GM18909 (cell line): ENCODE measurements around the gene LHX3.

Experiments used
- ATAC-seq: cut with Tn5 transposase; IDR thresholded peaks from one replicate; pipeline ENCODE4 v1.9.1; 2021; ENCODE audit warnings: mild to moderate bottlenecking; ENCODE audit not compliant: unreplicated experiment, poor library complexity

Gene LHX3

DNA sequence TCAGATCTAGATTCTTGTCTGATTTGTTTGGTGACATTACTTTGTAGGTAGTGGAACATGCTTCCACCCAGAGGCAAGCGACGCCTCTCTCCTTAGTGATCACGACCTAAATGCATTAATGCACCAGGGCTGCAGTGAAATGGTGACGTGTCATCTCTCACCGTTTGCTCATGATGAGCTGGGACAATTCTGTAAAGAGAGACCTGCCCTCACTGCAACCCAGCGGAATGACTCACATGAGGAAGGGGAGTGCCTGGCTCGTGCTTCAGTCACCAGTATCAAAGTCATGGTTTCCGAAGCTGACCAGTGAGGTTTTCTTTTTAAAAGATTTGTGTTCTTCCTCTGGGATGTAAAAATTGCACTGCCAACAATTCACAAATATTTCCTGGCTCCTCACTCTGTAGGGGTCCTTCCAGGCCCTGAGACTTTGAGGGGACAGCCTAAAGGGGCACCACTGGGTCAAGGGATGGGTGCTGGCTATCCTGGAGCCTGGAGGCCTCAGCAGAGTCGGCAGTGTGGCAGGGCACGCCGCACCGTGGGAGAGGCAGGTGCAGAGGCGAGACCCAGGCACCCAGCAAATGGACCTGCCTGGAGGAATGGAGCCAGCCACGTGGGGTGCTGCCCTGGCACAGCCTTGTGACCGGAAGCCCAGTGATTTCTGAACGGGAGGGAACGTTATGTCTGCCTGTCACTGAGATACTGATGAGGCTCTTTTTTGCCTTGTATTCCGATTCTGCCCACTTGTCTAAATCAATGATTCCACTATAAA lies 23.4 kb upstream of the LHX3 start:
- ATAC-seq = no peak

DNA sequence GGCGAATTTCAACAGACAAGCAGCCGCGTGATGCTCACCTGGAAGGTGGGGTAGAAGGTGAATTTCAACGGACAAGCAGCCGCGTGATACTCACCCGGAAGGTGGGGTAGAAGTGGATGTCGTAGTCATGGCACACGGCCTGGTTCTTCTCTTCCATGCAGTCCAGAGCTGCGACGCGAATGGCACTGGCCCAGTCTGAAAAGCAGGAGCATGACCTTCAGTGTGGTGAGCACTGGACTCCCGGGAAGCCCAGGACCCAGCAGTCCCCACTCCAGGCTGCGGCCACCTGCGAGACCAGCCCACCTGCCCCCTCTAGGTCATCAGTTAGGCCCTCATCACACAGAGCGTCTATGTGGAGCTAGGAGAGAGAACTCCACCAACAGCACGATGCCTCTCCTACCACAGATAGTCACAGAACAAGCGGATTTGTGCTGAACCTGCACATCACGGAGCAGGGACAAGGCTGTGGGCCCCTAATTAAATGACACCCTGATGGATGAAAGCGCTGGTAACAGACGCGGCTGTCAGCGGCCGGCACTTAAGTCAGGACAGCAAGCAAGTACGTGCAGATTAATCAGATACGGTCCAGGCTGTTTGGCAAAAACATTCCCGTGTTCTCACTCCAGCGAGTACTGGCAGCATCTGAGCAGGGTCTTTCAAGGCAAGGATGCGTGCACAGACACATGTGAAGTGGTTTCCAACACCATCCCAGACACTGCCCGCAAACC lies 21.9 kb upstream of the LHX3 start:
- ATAC-seq = no peak

DNA sequence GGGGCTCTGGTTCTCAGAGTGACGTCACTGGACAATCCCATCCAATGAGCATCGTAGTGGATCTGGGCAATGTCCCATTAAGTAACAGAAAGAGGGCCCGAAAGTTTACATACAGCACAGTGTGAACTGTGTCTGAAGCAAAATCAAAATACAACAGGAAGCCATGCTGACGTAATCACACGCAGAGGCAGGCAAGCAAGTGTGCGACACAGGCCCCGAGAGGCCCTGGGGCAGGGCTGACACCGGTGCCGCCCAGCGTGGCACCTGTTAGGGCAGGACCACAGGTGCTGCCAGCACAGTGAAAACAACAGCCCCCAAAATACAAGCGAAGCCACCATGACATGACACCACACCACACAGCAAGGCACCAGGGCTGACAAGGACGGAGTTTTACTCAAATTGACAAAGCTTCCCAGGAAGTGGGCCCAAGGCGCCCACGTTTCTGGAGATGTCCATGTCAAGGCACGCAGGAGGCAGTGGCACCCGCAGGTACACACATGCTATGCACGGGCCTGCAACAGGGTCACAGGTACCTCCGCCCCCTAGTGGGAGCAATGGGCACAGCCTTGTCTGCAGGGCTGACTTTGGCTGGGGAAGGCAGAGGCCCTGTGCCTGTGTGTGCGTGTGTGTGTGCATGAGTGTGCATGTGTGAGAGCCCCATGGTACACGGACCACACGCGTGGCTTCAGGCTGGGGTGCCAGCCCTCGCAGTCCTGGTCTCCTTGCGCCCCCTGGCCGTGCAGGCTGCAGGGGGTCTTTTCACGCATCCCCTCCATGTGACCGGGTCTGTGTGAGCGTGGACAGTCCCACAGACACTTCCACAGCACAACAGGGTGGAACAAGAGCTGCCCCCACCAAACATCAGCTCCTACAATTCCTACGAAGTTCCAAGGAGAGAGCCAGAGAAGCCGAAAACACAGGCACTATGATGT lies 21.1 kb upstream of the LHX3 start:
- ATAC-seq = peak; percentile 60

DNA sequence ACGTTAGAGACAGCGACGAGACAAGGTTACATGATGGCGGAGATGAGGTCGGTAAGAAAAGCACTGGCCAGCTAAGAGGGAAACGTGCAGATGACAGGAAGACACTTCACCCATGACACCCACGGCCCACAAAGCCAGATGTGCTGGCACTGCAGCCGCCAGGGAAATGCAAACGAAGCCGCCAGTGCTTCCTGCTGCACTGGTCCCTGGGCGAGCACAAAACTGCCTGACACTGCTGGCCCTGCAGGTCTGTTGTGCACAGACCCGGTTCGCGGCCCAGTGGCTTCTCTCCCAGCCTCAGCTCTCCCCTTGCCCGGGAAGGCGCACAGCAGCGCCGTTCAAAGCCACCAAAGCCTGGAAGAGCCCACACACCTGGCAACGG lies 20.4 kb upstream of the LHX3 start:
- peak; percentile 52 for ATAC-seq

DNA sequence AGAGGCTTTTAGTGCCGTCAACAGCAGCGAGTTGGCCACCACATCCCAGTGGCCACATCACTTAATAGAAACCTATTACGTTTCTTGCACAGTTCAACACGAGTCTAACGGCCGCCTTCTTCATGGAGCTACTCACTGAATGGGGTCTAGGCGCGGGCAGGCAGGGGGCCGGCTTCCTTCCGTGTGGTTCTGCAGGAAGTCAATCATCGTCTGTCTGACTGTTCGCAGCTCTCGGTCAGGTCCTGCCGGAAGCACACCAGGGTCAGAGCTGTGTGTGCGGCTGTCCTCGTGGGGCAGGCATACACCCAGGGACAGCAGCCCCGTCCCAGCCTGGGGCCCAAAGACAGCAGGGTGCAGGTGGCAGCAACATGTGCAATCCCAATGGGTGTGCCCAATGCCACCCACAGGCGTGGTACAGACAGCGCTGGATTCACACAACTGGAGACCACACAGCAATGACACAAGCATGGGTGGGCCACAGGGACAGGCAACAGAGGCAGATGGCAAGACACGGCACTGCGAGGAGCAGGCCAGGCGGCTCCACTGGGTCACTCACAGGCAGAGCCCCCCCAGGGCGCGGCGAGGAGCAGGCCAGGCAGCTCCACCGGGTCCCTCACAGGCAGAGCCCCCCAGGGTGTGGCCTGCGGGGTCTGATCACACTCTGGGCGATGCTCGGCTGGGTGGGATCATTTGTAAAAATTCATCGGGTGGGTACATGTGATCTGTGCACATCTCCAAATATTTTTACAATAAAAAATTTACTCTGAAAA lies 19.1 kb upstream of the LHX3 start:
- ATAC-seq = no peak

DNA sequence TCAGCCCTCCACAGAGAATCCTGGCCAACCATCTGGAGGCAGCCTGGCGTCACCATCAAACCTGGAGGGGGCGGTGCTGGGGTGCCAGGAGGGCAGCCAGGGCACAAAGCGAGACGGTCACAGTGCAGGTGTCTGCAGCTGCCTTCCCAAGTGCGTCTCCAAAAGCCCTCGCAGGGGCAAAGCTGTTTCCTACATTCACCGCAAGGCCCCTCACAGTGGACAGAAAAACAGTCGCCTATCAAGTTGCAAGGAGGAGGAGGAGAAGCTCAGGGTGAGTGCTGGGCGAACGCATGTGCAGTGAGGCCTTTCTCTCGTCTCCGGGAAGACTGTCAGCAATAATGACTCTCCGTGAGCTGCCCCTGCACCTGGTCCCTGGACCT lies 18.0 kb upstream of the LHX3 start:
- ATAC-seq = no peak

DNA sequence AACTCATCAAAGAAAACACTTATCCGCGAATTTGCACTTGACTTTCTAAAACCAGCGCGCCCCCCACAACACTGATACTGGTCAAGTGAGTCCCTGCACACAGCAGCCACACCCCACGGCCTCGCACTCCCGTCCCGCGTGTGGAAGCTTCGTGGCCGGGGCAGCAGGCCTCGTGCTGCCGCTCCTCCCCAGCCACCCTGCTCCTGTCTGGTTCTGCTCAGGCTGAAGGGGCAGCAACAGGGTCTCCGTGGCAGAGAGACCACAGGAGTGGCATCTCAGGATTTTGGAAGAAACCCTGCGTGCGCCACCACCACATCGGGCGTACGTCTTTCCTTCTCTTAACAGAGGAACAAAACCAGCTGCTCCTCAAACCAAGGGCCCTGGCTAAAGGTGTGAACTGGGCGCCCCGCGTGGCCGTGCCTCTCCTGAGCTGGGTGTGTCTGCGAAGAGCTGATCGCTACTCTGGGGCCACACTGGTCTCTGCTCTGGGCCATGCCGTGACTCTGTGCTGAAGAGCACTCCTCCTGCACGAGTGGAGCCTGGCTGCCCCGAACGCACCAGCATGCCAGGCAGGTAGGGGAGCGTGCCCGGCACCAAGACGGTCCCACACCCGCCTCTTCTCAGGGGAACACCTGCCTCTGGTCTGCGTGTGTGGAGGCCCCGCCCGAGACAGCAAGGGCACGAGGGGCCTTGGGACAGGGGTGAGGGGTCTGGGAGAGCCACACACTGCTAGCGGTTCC lies 17.4 kb upstream of the LHX3 start:
- ATAC-seq = no peak

DNA sequence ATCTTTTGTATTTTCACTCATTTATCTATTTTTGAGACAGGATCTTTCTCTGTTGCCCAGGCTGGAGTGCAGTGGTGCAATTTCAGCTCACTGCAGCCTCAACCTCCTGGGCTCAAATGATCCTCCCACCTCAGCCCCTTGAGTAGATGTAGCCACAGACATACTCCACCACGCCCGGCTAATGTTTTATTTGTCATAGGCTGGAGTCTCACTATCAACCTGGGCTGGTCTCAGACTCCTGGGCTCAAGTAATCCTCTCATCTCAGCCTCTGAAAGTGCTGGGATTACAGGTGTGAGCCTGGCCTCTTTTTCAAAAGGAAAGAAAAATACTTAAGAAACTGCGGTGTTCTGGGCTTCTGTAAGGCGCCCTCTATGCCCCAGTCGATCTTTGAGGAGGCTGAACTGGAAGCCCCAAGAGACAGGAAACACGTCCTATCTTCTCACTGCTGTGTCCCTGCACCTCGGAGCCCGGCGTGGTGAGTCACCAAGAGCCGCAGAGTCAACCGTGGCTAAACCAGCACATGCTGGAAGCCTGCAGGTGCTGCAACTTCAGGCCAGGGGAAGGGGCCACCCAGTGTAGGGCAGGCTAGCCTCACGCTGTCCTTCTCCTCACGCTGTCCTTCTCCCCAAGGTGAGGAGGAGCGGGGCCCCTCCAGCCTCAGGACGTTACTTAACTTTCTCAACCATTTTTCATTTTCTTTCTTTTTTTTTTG lies 15.2 kb upstream of the LHX3 start:
- no peak for ATAC-seq

DNA sequence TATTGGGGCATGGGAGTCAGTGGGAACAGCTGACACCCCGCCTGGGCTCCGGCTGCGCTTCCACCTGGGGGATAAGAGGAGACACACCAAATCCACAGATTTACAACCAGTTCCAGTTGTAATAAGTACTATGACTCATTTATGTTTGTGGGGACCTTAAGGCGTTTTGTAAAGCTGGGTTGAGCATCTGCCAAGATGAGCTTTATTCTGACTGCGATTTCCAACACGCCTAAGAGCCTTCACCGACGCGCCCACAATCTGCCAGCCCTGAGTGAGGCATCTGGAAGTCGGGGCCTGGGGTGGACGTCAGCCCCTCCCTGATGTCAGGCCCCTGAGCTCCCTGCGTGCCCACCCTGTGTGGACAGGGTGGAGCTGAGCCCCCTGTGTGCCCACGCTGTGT lies 14.3 kb upstream of the LHX3 start:
- ATAC-seq = no peak

DNA sequence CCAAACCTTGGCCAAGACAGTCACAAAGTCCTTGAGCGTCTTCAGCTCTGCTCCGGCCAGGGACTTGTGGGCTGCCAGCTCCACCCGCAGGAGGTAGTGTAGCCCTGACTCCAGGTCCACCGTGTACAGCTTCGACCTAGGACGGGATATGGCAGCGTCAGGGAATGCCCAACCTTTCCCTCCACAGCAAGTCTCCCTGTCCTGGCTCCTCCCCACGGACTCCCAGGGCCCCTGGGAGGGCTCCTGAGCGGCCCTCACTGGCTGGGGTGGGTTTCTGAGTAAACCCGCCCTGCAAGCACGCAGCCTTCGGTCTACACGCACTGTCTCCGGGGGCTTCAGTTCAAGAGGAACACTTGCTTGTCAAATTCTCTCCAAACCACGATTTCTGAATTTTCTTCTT lies 13.7 kb upstream of the LHX3 start:
- ATAC-seq = no peak

DNA sequence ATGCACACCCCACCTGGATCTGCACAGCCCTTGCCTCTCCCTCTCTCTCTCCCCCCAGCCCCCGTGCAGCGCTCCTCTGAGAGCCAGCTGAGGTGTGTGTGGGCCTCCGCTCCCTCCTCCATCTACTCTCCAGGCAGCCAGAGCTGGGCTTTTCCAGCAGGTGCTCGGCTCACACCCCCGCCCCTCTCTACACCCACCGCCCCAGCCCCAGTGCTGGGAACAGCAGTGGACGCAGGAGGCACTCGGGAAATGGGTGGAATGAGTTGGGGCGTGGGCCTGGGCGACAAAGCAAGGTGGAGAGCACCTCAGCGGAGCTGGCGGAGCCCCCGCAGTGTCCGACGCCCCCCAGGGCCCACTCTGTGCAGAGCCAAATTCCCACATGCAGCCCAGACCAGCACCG lies 13.3 kb upstream of the LHX3 start:
- no peak for ATAC-seq

DNA sequence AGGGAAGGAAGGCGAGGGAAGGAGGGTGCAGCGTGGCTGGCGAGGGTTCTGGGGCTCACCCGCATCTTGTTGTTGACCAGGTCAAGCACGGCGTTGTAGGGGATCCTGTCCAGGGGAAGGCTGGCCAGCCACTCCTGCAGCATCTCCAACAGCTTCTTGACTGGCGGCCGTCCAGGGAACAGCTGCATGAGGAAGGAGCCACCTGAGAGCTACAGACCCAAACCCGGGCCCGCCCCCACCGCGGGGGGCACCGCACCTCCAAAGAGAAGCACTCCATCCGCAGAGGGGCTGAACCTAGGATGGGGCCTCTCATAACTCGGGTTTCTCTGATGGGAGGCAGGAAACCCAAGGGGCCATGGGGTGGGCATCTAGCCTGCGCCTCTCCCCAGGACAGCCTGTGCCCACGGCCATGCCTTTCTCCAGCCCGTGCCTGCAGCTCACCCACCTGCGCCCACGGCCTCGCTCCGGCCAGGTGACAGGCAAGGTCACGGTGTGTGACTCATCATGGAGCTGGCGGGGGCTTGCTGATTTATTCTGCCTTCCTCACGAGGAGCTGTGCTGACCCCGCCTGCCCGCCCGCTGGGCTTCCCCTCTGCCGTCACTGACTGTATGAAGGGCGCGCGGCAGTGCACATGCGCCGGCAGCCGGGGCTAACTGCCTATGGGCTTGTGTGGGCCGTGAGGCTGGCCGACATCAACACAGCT lies 11.8 kb upstream of the LHX3 start:
- ATAC-seq = no peak

DNA sequence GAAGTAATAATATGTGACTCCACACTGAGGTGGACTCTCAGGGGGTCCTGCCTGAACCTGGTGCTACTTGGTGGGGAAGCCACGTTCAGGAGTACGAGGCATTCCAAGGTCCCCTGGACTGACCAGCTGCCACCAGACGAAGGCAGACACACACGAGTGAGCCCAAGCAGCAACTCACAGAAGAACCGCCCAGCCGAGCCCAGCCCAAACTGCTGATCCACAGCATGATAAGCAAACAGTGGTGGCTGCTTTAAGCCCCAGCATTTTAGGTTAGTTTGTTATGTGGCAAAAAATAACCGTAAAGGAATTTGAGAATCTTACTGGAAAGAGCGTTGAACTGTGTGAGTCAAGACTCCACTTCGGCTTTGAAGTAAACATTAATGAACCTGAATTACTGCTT lies 8.8 kb upstream of the LHX3 start:
- ATAC-seq = no peak

DNA sequence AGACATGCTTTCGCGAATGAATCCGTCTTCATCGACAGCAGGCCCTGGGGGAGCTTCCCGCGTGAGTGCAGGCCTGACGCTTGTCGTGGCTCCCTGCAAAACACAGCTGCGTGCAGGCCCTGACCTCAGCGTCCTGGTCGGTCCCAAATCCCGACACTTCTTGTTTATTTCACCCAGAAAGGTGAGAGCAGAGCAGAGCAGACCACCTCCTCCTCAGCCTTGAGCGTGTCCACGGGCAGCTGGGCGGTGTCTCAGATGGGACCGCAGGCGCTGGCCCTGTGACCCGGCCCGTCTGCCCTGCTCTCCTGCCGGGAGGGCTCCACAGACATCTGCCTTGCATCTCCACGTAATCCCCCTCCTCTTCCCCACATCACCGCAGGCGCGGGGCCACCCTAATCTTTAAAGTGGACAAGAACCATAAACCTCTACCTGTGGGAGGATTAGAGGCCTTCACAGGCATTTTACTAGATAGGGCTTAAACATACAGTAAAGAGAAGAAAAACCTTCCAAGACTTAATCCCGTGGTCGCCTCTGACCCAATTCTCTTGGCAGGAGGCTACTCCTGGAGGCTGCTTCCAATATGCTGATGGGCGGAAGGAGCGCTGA lies 7.5 kb upstream of the LHX3 start:
- no peak for ATAC-seq

DNA sequence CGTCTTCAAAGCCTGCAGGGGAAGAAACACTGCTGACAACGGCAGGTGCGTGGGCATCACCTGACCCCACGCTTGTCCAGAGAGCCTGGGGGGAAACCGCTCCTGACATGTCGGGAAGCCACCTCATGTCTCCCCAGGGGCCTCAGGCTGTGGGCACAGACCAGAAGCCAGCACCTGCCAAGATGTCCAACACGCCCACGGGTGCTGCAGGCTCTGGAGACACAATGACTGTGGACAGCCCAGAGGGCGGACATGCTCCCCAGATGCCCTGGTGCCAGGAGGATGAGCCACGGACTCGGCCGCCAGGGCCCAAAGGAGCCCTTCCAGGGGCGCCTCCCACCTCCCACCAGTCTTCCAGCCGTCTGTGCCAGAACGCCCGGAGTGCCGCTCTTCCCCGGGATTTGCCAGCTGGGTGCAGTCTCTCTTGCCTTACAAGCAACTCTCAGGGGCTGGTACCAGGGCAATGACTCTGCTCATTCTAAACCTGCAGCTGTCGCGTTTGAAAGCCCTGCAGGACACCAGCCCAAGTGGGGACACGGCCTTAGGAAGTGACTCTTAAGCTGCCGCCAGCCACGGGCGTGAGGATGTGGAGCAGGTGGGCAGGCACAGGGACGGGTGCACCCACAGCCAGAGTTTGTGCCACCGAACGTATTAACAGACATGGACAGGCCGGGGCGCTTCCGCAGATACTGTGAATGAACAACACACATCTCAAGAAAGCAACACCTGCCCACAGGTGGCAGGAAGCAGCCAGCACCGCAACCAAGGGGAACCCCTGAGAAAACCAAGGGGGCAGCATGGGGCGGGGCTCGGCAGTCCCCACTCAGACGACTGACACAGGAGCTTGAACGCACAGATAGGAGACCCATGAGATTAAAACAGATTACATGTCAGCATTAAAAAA lies 6.8 kb upstream of the LHX3 start:
- no peak for ATAC-seq

DNA sequence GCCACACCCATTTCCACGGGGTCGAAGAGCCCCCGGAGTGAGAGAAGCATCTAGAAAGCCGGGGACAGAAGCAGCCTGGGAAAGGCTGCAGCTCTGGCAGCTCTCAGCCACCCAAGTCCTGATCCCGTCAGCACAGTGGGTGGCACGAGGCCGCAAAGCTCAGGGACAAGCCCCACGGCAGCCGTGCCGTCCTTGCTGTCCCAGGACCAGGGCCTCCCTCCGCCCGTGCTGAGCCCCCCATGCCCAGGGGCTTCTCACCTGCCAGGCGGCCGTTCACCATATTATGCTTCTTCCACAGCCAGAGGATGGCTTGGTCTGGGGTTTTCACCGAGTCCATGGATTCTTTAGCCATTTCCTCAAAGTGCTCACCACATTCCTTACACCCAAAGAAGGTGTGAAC lies 6.1 kb upstream of the LHX3 start:
- ATAC-seq = no peak

DNA sequence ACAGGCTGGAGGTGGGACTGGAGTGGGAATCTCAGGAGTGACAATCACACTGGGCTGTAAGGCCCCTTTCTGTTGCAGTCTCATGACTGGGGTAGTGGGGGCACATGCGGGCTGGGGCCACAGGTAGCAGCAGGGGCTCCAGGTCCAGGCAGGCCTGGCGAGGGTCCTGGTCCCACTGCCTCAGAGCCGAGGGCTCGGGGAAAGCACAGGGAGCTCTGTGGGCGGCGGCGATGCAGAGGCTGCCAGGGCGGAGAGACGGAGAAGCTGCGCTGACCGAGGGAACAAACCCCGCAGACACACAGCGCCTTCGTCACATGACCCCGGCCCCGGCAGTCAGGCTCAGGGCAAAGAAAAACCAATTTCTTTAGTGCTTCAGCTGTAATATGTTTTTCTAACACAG lies 5.3 kb upstream of the LHX3 start:
- no peak for ATAC-seq
